Measurements from ENCODE around the gene NEK1. TPM values are rescaled to one million over a fixed set of nuclear protein-coding genes. Genes with fewer than 3 reads are reported as not detected.
"Not testable (repeated sequence)": the region's sequence is repeated elsewhere in the genome, so short reads cannot be mapped to it uniquely, and the experiment has no call there.

NEK1 gene
- total RNA-seq, 5 donors from 2014 or later (not counting 1 experiment from before 2014, with no cell fraction given) = 13.4 to 21.9 (median 19.5) TPM

DNA sequence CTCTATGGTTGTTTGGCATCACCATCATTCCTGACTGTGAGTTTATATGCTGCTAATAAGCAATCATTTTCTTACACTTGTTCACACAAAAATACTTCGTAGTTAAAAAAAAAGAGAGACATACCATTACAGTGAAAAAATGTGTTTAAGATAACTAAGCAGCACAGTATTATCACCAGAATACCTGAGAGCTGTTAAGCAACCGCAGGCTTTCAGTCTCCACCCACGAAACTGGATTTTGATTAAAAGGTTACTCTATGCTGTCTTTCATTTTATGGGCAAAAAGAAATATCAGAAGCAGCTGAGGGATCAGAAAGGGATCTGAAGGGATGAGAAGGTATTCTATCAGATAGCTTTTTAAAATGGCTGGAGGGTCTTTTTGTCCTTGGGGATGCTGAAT is 148.3 kb downstream of the NEK1 start:
- H3K9me3 Mint-ChIP-seq = peaks cover 8 to 15% (median 11%) of the 10 kb centered on the region in 3 donors
- peaks cover 41% of the 10 kb centered on the region for H3K36me3 Mint-ChIP-seq
- H3K4me3 ChIP-seq (ENCODE audit: control insufficient read depth in 1 of 2, extremely low read depth in 1 of 2, low read length in 1 of 2) = no peak overlapping the region
- CTCF ChIA-PET = no interaction called here
- H3K27ac ChIP-seq (ENCODE audit: low read length) = no peak overlapping the region
- no peaks in the 10 kb centered on the region for H3K4me1 Mint-ChIP-seq
- no CpG with 5 or more reads among the region's 3 CpGs for WGBS (ENCODE audit: insufficient coverage)
- H3K4me1 ChIP-seq (ENCODE audit: control insufficient read depth in 1 of 2, extremely low read depth in 1 of 2, insufficient read depth in 2 of 2, low read length in 2 of 2) = no peaks in the 10 kb centered on the region
- H3K9me3 ChIP-seq = no peaks in the 10 kb centered on the region
- DNase-seq (no peak), ATAC-seq (replicated peaks in 1 of 4) (no peak)
- no peaks in the 10 kb centered on the region for H3K27me3 Mint-ChIP-seq
- no peak overlapping the region for H3K27ac Mint-ChIP-seq
- H3K27me3 ChIP-seq (replicated peaks in 1 of 2; ENCODE audit: control insufficient read depth in 2 of 2, extremely low read depth in 1 of 2, insufficient read depth in 2 of 2, low read length in 1 of 2) = no peaks in the 10 kb centered on the region
- no peak overlapping the region for H3K4me3 Mint-ChIP-seq
- POLR2A ChIA-PET = no interaction called here
- H3K36me3 ChIP-seq (ENCODE audit: control insufficient read depth in 2 of 2, extremely low read depth in 1 of 2, insufficient read depth in 1 of 2, low read length in 1 of 2) = peaks cover 0 to 6% of the 10 kb centered on the region in 2 donors

DNA sequence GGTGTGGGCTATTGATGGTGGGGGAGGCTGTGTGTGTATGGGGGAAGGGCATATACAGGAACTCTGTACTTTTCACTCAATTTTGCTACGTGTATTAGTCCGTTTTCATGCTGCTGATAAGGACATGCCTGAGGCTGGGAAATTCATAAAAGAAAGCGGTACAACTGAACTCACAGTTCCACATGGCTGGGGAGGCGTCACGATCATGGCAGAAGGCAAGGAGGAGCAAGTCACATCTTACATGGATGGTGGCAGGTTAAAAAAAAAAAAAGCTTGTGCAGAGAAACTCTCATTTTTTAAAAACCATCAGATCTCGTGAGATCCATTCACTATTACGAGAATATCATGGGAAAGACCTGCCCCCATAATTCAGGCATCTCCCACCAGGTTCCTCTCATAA is 152.3 kb downstream of the NEK1 start:
- Histone ChIP-seq H3K36me3 (ENCODE audit: control insufficient read depth in 2 of 2, extremely low read depth in 1 of 2, insufficient read depth in 1 of 2, low read length in 1 of 2) (peaks cover 0 to 6% of the 10 kb centered on the region in 2 donors), H3K4me1 (ENCODE audit: control insufficient read depth in 1 of 2, extremely low read depth in 1 of 2, insufficient read depth in 2 of 2, low read length in 2 of 2) (no peaks in the 10 kb centered on the region), H3K9me3 (no peaks in the 10 kb centered on the region), H3K27me3 (replicated peaks in 1 of 2; ENCODE audit: control insufficient read depth in 2 of 2, extremely low read depth in 1 of 2, insufficient read depth in 2 of 2, low read length in 1 of 2) (no peaks in the 10 kb centered on the region), H3K27ac (ENCODE audit: low read length) (no peak overlapping the region), H3K4me3 (ENCODE audit: control insufficient read depth in 1 of 2, extremely low read depth in 1 of 2, low read length in 1 of 2) (no peak overlapping the region)
- Mint-ChIP-seq H3K4me3 (no peak overlapping the region), H3K27ac (no peak overlapping the region), H3K27me3 (no peaks in the 10 kb centered on the region), H3K36me3 (peaks cover 75% of the 10 kb centered on the region), H3K4me1 (peaks cover 0 to 3% (median 0%) of the 10 kb centered on the region in 3 donors), H3K9me3 (peaks cover 14 to 18% (median 17%) of the 10 kb centered on the region in 3 donors)
- ATAC-seq (replicated peaks in 1 of 4) = no peak
- ChIA-PET POLR2A (no interaction called here), CTCF (no interaction called here)
- DNase-seq = no peak
- 100% methylated on average over 2 of the region's 7 CpGs for WGBS (ENCODE audit: insufficient coverage)

- H3K4me3 Mint-ChIP-seq = no peak overlapping the region
- ATAC-seq (replicated peaks in 1 of 4) = no peak
- Histone ChIP-seq H3K27me3 (replicated peaks in 1 of 2; ENCODE audit: control insufficient read depth in 2 of 2, extremely low read depth in 1 of 2, insufficient read depth in 2 of 2, low read length in 1 of 2) (no peaks in the 10 kb centered on the region), H3K27ac (ENCODE audit: low read length) (no peak overlapping the region), H3K9me3 (no peaks in the 10 kb centered on the region), H3K36me3 (ENCODE audit: control insufficient read depth in 2 of 2, extremely low read depth in 1 of 2, insufficient read depth in 1 of 2, low read length in 1 of 2) (peaks cover 0 to 6% of the 10 kb centered on the region in 2 donors), H3K4me1 (ENCODE audit: control insufficient read depth in 1 of 2, extremely low read depth in 1 of 2, insufficient read depth in 2 of 2, low read length in 2 of 2) (no peaks in the 10 kb centered on the region), H3K4me3 (ENCODE audit: control insufficient read depth in 1 of 2, extremely low read depth in 1 of 2, low read length in 1 of 2) (no peak overlapping the region)
- peaks cover 17 to 22% (median 21%) of the 10 kb centered on the region in 3 donors for H3K9me3 Mint-ChIP-seq
- ChIA-PET CTCF (no interaction called here), POLR2A (no interaction called here)
- H3K4me1 Mint-ChIP-seq = peaks cover 0 to 3% (median 0%) of the 10 kb centered on the region in 3 donors
- DNase-seq = no peak
- H3K27me3 Mint-ChIP-seq = no peaks in the 10 kb centered on the region
- H3K36me3 Mint-ChIP-seq = peaks cover 89% of the 10 kb centered on the region
- H3K27ac Mint-ChIP-seq = no peak overlapping the region
Observed at GRCh38 chr4:169458575-169458974, 153.8 kb downstream of the NEK1 start.

DNA sequence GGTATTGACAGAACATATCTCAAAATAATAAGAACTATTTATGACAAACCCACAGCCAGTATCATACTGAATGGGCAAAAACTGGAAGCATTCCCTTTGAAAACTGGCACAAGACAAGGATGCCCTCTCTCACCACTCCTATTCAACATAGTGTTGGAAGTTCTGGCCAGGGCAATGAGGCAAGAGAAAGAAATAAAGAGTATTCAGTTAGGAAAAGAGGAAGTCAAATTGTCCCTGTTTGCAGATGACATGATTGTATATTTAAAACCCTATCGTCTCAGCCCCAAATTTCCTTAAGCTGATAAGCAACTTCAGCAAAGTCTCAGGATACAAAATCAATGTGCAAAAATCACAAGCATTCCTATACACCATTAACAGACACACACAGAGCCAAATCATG is 159.7 kb downstream of the NEK1 start:
- peaks cover 93% of the 10 kb centered on the region for H3K36me3 Mint-ChIP-seq

DNA sequence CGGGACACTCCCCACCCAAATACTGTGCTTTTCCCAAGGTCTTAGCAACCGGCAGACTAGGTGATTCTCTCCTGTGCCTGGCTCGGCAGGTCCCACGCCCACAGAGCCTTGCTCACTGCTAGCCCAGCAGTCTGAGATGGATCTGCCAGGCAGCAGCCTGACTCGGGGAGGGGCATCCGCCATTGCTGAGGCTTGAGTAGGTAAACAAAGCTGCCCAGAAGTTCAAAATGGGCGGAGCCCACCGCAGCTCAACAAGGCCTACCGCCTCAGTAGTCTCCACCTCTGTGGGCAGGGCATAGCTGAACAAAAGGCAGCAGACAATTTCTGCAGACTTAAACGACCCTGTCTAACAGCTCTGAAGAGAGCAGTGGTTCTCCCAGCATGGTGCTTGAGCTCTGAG is 163.4 kb downstream of the NEK1 start:
- ATAC-seq (replicated peaks in 1 of 4); H3K4me3 ChIP-seq (ENCODE audit: control insufficient read depth in 1 of 2, extremely low read depth in 1 of 2, low read length in 1 of 2); H3K9me3 ChIP-seq; POLR2A ChIA-PET; H3K27me3 ChIP-seq (replicated peaks in 1 of 2; ENCODE audit: control insufficient read depth in 2 of 2, extremely low read depth in 1 of 2, insufficient read depth in 2 of 2, low read length in 1 of 2); H3K27me3 Mint-ChIP-seq; H3K4me1 ChIP-seq (ENCODE audit: control insufficient read depth in 1 of 2, extremely low read depth in 1 of 2, insufficient read depth in 2 of 2, low read length in 2 of 2); H3K27ac Mint-ChIP-seq; DNase-seq; H3K36me3 ChIP-seq (ENCODE audit: control insufficient read depth in 2 of 2, extremely low read depth in 1 of 2, insufficient read depth in 1 of 2, low read length in 1 of 2); H3K4me3 Mint-ChIP-seq; H3K27ac ChIP-seq (ENCODE audit: low read length): not testable (repeated sequence)
- CTCF ChIA-PET = interaction anchor here in 1 of 2 donors (0.6 kb wide), 1 partner anchor 58 kb away, joined by 3 read pairs; no protein-coding TSS in a partner anchor
- H3K4me1 Mint-ChIP-seq = peaks cover 3 to 15% (median 4%) of the 10 kb centered on the region in 3 donors
- peaks cover 22 to 55% (median 36%) of the 10 kb centered on the region in 3 donors for H3K9me3 Mint-ChIP-seq
- H3K36me3 Mint-ChIP-seq = peaks cover 95% of the 10 kb centered on the region
- WGBS (ENCODE audit: insufficient coverage) = 87% methylated on average over 10 of the region's 10 CpGs

More for the DNA sequence above, 159.7 kb downstream of the NEK1 start:
- CTCF ChIA-PET; H3K9me3 ChIP-seq; H3K27me3 Mint-ChIP-seq; H3K36me3 ChIP-seq (ENCODE audit: control insufficient read depth in 2 of 2, extremely low read depth in 1 of 2, insufficient read depth in 1 of 2, low read length in 1 of 2); H3K27ac ChIP-seq (ENCODE audit: low read length); H3K4me3 Mint-ChIP-seq; ATAC-seq (replicated peaks in 1 of 4); H3K4me3 ChIP-seq (ENCODE audit: control insufficient read depth in 1 of 2, extremely low read depth in 1 of 2, low read length in 1 of 2); H3K4me1 ChIP-seq (ENCODE audit: control insufficient read depth in 1 of 2, extremely low read depth in 1 of 2, insufficient read depth in 2 of 2, low read length in 2 of 2); POLR2A ChIA-PET; DNase-seq; H3K27ac Mint-ChIP-seq; H3K27me3 ChIP-seq (replicated peaks in 1 of 2; ENCODE audit: control insufficient read depth in 2 of 2, extremely low read depth in 1 of 2, insufficient read depth in 2 of 2, low read length in 1 of 2): not testable (repeated sequence)
- peaks cover 13 to 32% (median 19%) of the 10 kb centered on the region in 3 donors for H3K9me3 Mint-ChIP-seq
- H3K4me1 Mint-ChIP-seq = peaks cover 4 to 15% (median 6%) of the 10 kb centered on the region in 3 donors
- 60% methylated on average over 1 of the region's 1 CpG for WGBS (ENCODE audit: insufficient coverage)

- WGBS (ENCODE audit: insufficient coverage) = no CpG with 5 or more reads among the region's 4 CpGs
- H3K9me3 Mint-ChIP-seq = peaks cover 28 to 64% (median 38%) of the 10 kb centered on the region in 3 donors
- no peaks in the 10 kb centered on the region for H3K27me3 Mint-ChIP-seq
- H3K4me1 Mint-ChIP-seq = peaks cover 3 to 15% (median 3%) of the 10 kb centered on the region in 3 donors
- DNase-seq (no peak), ATAC-seq (replicated peaks in 1 of 4) (no peak)
- Histone ChIP-seq H3K4me3 (ENCODE audit: control insufficient read depth in 1 of 2, extremely low read depth in 1 of 2, low read length in 1 of 2) (no peak overlapping the region), H3K36me3 (ENCODE audit: control insufficient read depth in 2 of 2, extremely low read depth in 1 of 2, insufficient read depth in 1 of 2, low read length in 1 of 2) (peaks cover 0 to 3% of the 10 kb centered on the region in 2 donors), H3K27me3 (replicated peaks in 1 of 2; ENCODE audit: control insufficient read depth in 2 of 2, extremely low read depth in 1 of 2, insufficient read depth in 2 of 2, low read length in 1 of 2) (no peaks in the 10 kb centered on the region), H3K27ac (ENCODE audit: low read length) (no peak overlapping the region), H3K9me3 (peaks cover 3% of the 10 kb centered on the region), H3K4me1 (ENCODE audit: control insufficient read depth in 1 of 2, extremely low read depth in 1 of 2, insufficient read depth in 2 of 2, low read length in 2 of 2) (no peaks in the 10 kb centered on the region)
- ChIA-PET CTCF (no interaction called here), POLR2A (no interaction called here)
- H3K27ac Mint-ChIP-seq = no peak overlapping the region
- H3K4me3 Mint-ChIP-seq = no peak overlapping the region
- peaks cover 90% of the 10 kb centered on the region for H3K36me3 Mint-ChIP-seq
Observed at GRCh38 chr4:169446824-169447223, 165.6 kb downstream of the NEK1 start.

GRCh38 chr4:169443748-169444147 is 168.6 kb downstream of the NEK1 start:
- Histone ChIP-seq H3K9me3 (peaks cover 3% of the 10 kb centered on the region), H3K36me3 (ENCODE audit: control insufficient read depth in 2 of 2, extremely low read depth in 1 of 2, insufficient read depth in 1 of 2, low read length in 1 of 2) (peaks cover 0 to 3% of the 10 kb centered on the region in 2 donors), H3K4me3 (ENCODE audit: control insufficient read depth in 1 of 2, extremely low read depth in 1 of 2, low read length in 1 of 2) (no peak overlapping the region), H3K27me3 (replicated peaks in 1 of 2; ENCODE audit: control insufficient read depth in 2 of 2, extremely low read depth in 1 of 2, insufficient read depth in 2 of 2, low read length in 1 of 2) (no peaks in the 10 kb centered on the region), H3K4me1 (ENCODE audit: control insufficient read depth in 1 of 2, extremely low read depth in 1 of 2, insufficient read depth in 2 of 2, low read length in 2 of 2) (peaks cover 0 to 5% of the 10 kb centered on the region in 2 experiments), H3K27ac (ENCODE audit: low read length) (no peak overlapping the region)
- H3K27me3 Mint-ChIP-seq = no peaks in the 10 kb centered on the region
- peaks cover 0 to 6% (median 0%) of the 10 kb centered on the region in 3 donors for H3K4me1 Mint-ChIP-seq
- ATAC-seq (replicated peaks in 1 of 4) = no peak
- no peak for DNase-seq
- WGBS (ENCODE audit: insufficient coverage) = no CpG with 5 or more reads among the region's 1 CpG
- peaks cover 62% of the 10 kb centered on the region for H3K36me3 Mint-ChIP-seq
- no peak overlapping the region for H3K27ac Mint-ChIP-seq
- POLR2A ChIA-PET = interaction anchor here in 1 of 2 donors (0.6 kb wide), 1 partner anchor 247 kb away, joined by 6 read pairs; no protein-coding TSS in a partner anchor
- peaks cover 22 to 50% (median 38%) of the 10 kb centered on the region in 3 donors for H3K9me3 Mint-ChIP-seq
- H3K4me3 Mint-ChIP-seq = no peak overlapping the region
- CTCF ChIA-PET = no interaction called here
